ENCODE measurements around the gene UNKL.

UNKL gene

GRCh38 chr16:1398351-1398750 lies 16.2 kb downstream of the UNKL start:
- DNase-seq, result no peak

- no peak for DNase-seq
Measured at GRCh38 chr16:1397779-1398178, 16.7 kb downstream of the UNKL start.

DNA sequence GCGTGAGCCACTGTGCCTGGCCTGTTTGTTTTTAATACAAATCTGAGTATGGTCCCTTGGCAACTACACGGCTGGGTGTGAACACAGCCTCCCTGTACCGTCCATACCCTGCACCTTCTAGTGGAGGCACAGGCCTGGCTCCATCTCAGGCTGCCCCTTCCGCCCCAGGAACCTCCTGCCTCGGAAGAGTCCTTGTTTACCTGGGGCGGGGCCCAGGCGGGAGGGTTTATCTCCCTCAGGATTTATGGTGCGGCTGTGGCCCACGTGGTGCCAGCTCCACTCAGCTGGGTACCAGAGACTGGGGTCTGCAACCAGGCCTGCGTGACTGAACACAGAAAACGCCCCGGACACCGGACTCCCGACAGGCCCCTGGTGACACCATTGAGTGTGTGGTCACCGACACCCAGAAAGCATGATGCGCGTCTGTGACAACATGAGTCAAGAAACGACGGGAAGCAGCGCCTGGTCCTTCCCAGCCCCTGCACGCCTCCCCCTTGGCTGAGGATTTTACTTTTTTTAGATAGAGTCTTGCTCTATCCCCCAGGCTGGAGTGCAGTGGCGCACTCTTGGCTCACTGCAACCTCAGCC lies 19.0 kb downstream of the UNKL start:
- no peak for DNase-seq

GRCh38 chr16:1394367-1394951 lies 20.0 kb downstream of the UNKL start:
- no peak for DNase-seq

DNA sequence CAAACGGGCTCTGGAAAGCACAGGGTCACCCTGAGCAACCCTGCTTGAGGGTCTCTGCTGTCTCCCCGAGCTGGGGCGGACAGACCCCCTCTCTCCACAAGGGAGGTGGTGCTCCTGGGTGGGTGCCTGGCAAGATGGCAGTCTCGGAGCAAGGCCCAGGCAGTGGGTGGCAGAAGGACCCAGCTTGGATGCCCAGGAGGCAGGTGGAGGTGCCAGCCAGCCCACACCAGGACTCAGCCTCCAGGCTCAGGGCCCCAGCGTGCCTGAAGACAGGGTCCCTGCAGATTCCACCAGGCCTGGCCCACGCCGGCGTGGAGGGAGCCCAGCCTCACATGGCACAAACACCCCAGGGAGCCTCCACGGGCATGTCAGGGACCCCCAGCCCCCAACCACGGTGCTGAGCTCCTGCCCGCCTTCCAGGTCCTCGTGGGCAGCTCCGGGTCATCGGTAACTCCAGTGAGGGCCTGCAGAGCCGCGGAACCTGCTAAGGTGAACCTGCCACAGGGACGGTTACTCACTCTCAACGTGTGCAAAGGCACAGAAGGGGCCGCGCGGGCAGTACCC lies 20.8 kb downstream of the UNKL start:
- DNase-seq, result no peak

DNA sequence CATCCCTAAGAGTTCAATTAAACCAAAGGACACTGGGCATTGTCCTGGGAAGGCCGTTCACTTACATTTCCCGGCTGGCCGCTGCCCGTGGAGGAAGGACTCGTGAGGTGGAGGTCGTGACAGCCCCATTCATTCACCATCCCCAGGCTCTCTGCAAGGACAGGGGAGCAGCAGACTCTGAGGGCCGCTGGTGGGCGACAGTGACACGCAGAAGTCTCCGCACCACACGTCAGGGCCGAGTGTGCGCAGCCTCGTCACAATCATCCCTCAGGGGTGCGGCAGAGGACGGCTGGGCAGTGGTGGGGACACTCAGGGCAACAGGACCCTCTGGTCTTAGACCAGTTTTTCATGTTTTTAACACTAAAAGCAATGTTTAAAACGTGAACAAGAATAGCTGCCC lies 21.7 kb downstream of the UNKL start:
- DNase-seq, result no peak

GRCh38 chr16:1390239-1390779 lies 24.2 kb downstream of the UNKL start:
- no peak for DNase-seq

GRCh38 chr16:1389762-1390161 lies 24.7 kb downstream of the UNKL start:
- DNase-seq, result no peak

- DNase-seq, result no peak
Measured at GRCh38 chr16:1387331-1387730, 27.2 kb downstream of the UNKL start.

GRCh38 chr16:1385232-1385631 lies 29.3 kb downstream of the UNKL start:
- DNase-seq, result no peak

GRCh38 chr16:1383556-1383955 lies 30.9 kb downstream of the UNKL start:
- no peak for DNase-seq

- DNase-seq, result peak; percentile 56
Measured at GRCh38 chr16:1381612-1382406, 32.7 kb downstream of the UNKL start.

GRCh38 chr16:1380195-1380594 lies 34.3 kb downstream of the UNKL start:
- DNase-seq, result no peak

GRCh38 chr16:1379304-1380076 lies 35.0 kb downstream of the UNKL start:
- DNase-seq, result peak; percentile 84

GRCh38 chr16:1378804-1379303 lies 35.6 kb downstream of the UNKL start:
- peak; percentile 87 for DNase-seq

DNA sequence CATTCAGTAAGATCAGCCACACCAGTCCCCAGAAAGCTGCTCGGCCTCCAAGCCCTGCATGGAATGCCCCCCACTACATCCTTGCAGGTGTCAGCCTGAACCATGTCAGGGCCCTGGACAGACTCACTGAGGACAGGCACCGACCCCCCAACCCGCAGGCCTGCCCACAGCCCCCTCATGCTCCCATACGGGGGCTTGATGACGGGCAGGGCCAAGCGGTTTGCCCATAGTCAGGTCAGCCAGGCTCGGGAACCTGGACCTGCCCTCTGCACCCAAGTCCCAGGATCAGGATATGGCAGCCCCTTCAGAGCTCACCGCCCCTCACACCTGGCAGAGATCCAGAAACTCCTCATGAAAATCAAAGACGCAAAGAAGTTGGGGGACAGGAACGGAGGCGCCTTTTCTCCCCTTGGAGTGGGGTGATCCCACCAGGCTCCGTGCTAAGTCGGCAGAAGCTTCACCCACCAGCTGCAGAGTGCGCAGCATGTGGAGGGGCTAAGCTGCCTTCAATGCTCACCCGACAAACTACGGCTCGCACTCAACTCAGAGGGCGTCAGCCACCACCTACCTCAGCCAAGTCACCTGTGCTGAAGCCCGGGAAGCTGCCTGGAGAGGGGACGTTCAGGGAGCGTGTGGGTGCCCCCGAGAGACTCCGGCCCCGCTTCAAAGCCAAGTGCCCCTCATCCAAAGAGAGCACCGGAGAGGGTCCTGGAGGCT lies 36.3 kb downstream of the UNKL start:
- no peak for DNase-seq

DNA sequence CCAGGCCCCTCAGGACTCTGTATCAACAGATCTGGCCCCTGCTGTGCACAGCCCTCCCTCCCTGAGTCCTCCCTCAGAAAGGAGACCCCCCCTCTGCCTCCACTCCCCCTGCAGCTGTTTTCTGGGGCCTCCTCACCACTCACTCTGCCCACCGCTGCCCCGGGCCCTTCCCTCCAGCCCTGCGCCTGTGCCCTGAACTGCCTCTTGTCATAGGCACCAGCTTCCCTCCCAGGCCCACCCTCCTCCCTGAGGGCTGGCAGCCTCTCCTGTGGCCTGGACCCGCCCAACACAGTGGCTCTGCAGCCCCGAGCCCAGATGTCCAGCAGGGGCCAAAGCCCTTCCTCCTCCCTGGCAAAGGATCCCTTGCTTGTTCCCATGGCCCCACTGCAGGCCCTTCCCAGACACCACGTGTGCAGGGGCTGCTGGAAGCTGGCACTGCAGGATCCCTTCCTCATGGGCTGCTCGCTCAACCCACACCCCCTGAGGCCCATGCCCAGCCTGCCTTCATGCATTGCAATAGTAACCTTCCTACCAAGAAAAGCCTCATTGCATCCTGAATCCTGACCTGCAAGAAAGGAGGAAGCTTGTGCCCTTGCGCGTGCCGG lies 37.0 kb downstream of the UNKL start:
- DNase-seq, result no peak

DNA sequence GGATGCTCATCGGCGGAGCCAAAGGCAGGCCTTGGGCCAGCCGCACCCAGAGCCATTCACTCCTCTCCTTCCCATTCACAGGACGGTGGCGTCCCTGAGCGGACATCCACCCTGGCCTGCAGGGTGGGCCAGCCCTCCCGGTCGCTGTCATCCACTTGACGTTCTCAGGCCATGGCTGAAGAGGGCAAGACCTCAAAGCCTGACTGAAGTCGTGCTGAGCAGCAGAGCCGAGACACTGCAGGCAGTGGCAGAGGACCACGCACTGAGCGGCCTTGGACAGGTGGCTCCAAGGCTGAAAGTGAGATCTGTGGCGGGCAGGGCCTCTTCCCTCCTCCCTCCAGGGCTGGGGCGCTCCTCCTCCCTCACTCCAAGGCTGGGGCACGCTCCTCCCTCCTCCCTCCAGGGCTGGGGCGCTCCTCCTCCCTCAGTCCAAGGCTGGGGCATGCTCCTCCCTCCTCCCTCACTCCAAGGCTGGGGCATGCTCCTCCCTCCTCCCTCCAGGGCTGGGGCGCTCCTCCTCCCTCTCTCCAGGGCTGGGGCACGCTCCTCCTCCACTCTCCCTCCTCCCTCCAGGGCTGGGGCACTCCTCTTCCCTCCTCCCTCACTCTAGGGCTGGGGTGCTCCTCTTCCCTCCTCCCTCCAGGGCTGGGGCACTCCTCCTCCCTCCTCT lies 38.6 kb downstream of the UNKL start:
- DNase-seq, result no peak

DNA sequence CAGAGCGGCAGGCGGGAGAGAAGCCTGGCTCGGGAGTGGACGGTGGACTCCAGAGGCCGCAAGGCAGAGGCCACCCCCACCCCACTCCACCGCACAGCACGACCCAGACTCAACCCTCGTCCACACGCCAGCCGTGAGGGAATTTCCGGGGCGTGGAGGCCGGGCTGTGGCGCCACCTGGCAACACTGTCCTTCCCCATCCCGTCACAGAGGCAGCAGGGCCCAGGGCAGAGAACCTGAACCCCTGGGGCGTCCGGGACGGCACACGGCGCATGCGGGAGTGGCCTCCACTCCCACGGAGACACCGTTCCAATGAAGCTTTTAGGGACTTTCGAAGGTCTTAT lies 39.2 kb downstream of the UNKL start:
- DNase-seq, result no peak

GRCh38 chr16:1374418-1375297 lies 39.8 kb downstream of the UNKL start:
- DNase-seq, result peak; percentile 22

Measured in hematopoietic multipotent progenitor cell treated with erythropoietin and hydrocortisone succinate and interleukin-3 and kit ligand, for 4 days (in vitro differentiated cells).